Endothelial cell of umbilical vein (primary cell): ENCODE measurements around the gene DIP2B. TPM values are rescaled to one million over a fixed set of nuclear protein-coding genes. Genes with fewer than 3 reads are reported as not detected.

Experiments
- BruUV-seq: library from RNA; stranded (reverse); fragments of 400-500 nt; replicated peaks from 2 replicates; lab custom pipeline; 2021; lab: Mats Ljungman, UMichigan
- CTCF ChIA-PET: fragments of 300-600, 350-600 bp; sonication (Branson Sonifier 250); formaldehyde crosslinking; loops from one replicate; lab custom pipeline; 2021; ENCODE audit warnings: antibody characterized with exemption, inconsistent platforms; lab: Charles Lee
- POLR2A ChIA-PET: fragments of 300-600, 350-600 bp; sonication (Branson Sonifier 250); formaldehyde crosslinking; loops from one replicate; lab custom pipeline; 2021; ENCODE audit warnings: antibody characterized with exemption, inconsistent platforms; lab: Charles Lee
- DNase-seq: peaks from one replicate; pipeline ENCODE4 v3.0.0-alpha.2; 2011; ENCODE audit warnings: low read depth, low spot score
- FAIRE-seq: peaks from 2 replicates; lab custom pipeline; 2011; peaks lifted over from hg19 to GRCh38; lab: Jason Lieb, UNC
- H2AFZ ChIP-seq: 2 replicates; pipeline ENCODE4 v1.6.0; 2012; ENCODE audit warnings: low read depth, low read length, control low read depth, inconsistent platforms
- H3K27ac ChIP-seq: 2 replicates; pipeline ENCODE4 v1.5.1; 2011; ENCODE audit warnings: low read depth, mild to moderate bottlenecking, control low read depth, low read length, moderate library complexity; ENCODE audit not compliant: insufficient read depth
- H3K27me3 ChIP-seq, 2 experiments: 2 replicates each; pipeline versions ENCODE4 v1.6.0 to v1.6.1; 2011; ENCODE audit warnings: low read length in 2 of 2, mixed read lengths in 1 of 2; ENCODE audit not compliant: control insufficient read depth in 2 of 2, insufficient read depth in 2 of 2
- H3K36me3 ChIP-seq, 2 experiments: 2 replicates in 1 of 2; 3 replicates in 1 of 2; pipeline ENCODE4 v1.5.1; 2011; ENCODE audit warnings: low read length in 2 of 2, mild to moderate bottlenecking in 1 of 2, moderate library complexity in 1 of 2; ENCODE audit not compliant: control insufficient read depth in 2 of 2, insufficient read depth in 2 of 2; ENCODE audit errors: extremely low read depth in 1 of 2
- H3K4me1 ChIP-seq: 3 replicates; pipeline ENCODE4 v1.5.1; 2011; ENCODE audit warnings: mild to moderate bottlenecking, low read length; ENCODE audit not compliant: control insufficient read depth, insufficient read depth; ENCODE audit errors: extremely low read depth
- H3K4me2 ChIP-seq: 2 replicates; pipeline ENCODE4 v1.6.1; 2011; ENCODE audit warnings: low read length, control low read depth, mixed read lengths; ENCODE audit not compliant: insufficient read depth
- H3K4me3 ChIP-seq, 3 experiments: fragments of 200-600 bp in 1 of 3; sonication (generic), shearing (Covaris generic) in 1 of 3; replicated peaks in 1 of 3; 2 replicates each; pipeline ENCODE4 v1.5.1; 2011 to 2016; ENCODE audit warnings: control low read depth in 3 of 3, low read length in 3 of 3, mild to moderate bottlenecking in 2 of 3, inconsistent platforms in 1 of 3, low read depth in 1 of 3, moderate library complexity in 1 of 3; ENCODE audit not compliant: insufficient read depth in 1 of 3
- H3K79me2 ChIP-seq: 2 replicates; pipeline ENCODE4 v1.6.0; 2012; ENCODE audit warnings: low read length, inconsistent platforms; ENCODE audit not compliant: control insufficient read depth, insufficient read depth
- H3K9ac ChIP-seq: replicated peaks from 2 replicates; pipeline ENCODE3; 2011; ENCODE audit warnings: low read length, control low read depth; ENCODE audit not compliant: insufficient read depth; ENCODE audit errors: extremely low read depth
- H3K9me1 ChIP-seq: replicated peaks from 3 replicates; pipeline ENCODE4 v1.6.0; 2011; ENCODE audit warnings: mild to moderate bottlenecking, low read length; ENCODE audit not compliant: control insufficient read depth, insufficient read depth; ENCODE audit errors: extremely low read depth
- H3K9me3 ChIP-seq: replicated peaks from 2 replicates; pipeline ENCODE4 v1.5.1; 2012; ENCODE audit warnings: low read length, inconsistent platforms; ENCODE audit not compliant: control insufficient read depth, insufficient read depth
- H4K20me1 ChIP-seq: replicated peaks from 2 replicates; pipeline ENCODE3; 2011; ENCODE audit warnings: mild to moderate bottlenecking, low read length; ENCODE audit not compliant: control insufficient read depth, insufficient read depth; ENCODE audit errors: extremely low read depth
- CTCF ChIP-seq, 2 donors: IDR thresholded peaks; 1 replicate in 1 of 2; 2 replicates in 1 of 2; pipeline ENCODE4 v1.5.1; 2011; ENCODE audit warnings: low read length in 2 of 2, mild to moderate bottlenecking in 2 of 2, moderate library complexity in 2 of 2, control low read depth in 1 of 2, inconsistent platforms in 1 of 2, low read depth in 1 of 2; ENCODE audit not compliant: insufficient read depth in 1 of 2; ENCODE audit errors: extremely low read depth in 1 of 2
- EZH2 ChIP-seq: IDR thresholded peaks from 2 replicates; pipeline ENCODE4 v1.6.1; 2012; ENCODE audit warnings: borderline replicate concordance, low read depth, mild to moderate bottlenecking, moderate library complexity, low read length, inconsistent platforms; ENCODE audit not compliant: severe bottlenecking
- FOS ChIP-seq: IDR thresholded peaks from 2 replicates; pipeline ENCODE4 v1.6.1; 2011; ENCODE audit warnings: mild to moderate bottlenecking, low read length, moderate library complexity, borderline replicate concordance; ENCODE audit not compliant: insufficient read depth
- GATA2 ChIP-seq: IDR thresholded peaks from 2 replicates; pipeline ENCODE4 v1.7.0; 2011; ENCODE audit warnings: low read depth, mild to moderate bottlenecking, moderate library complexity, mixed read lengths, low read length; ENCODE audit not compliant: insufficient read length, insufficient read depth
- JUN ChIP-seq: IDR thresholded peaks from 2 replicates; pipeline ENCODE4 v1.6.1; 2011; ENCODE audit warnings: borderline replicate concordance, low read depth; ENCODE audit not compliant: insufficient read length, insufficient read depth
- MAX ChIP-seq: IDR thresholded peaks from 2 replicates; pipeline ENCODE4 v1.6.1; 2011; ENCODE audit not compliant: insufficient read depth, insufficient read length
- MYC ChIP-seq: IDR thresholded peaks from one replicate; pipeline ENCODE4 v1.6.1; 2011; ENCODE audit warnings: mild to moderate bottlenecking, low read depth, low read length
- POLR2A ChIP-seq: IDR thresholded peaks from 2 replicates; pipeline ENCODE4 v1.6.1; 2012; ENCODE audit warnings: low read depth, mild to moderate bottlenecking, control low read depth, low read length
- POLR2AphosphoS5 ChIP-seq: IDR thresholded peaks from 2 replicates; pipeline ENCODE4 v1.6.1; 2012; ENCODE audit warnings: low read depth, mild to moderate bottlenecking, control low read depth, low read length, moderate library complexity; ENCODE audit not compliant: insufficient read depth
- dilution Hi-C: fragments of 300-500 bp; cut with MboI; formaldehyde crosslinking; loops from one replicate; pipeline ENCODE4 v1.15.0; 2019; ENCODE audit warnings: low sequenced_read_pairs; ENCODE audit not compliant: extremely low pct_ligation_motif_present
- intact Hi-C: fragments of 100-400 bp; cut with micrococcal nuclease; formaldehyde crosslinking; loops from one replicate; pipeline ENCODE4 v1.10.0; 2022
- polyA plus RNA-seq, 4 experiments: library from polyadenylated mRNA; depleted of rRNA in 3 of 4; stranded (reverse) in 3 of 4; unstranded in 1 of 4; fragments of >200 nt; gene quantifications; 2 replicates each; pipeline versions ENCODE4 v1.2.1 to v1.2.3, GENCODE V29; 2011 to 2012; ENCODE audit warnings: missing spikeins in 1 of 4
- total RNA-seq: library from RNA; stranded (reverse); gene quantifications from 2 replicates; pipeline ENCODE4 v1.2.3, GENCODE V29; 2021

Gene DIP2B
- total and polyA plus RNA-seq, 2 donors (not counting 3 experiments of a cell fraction or from before 2014, with no cell fraction given): 14.5 to 28.0 TPM

GRCh38 chr12:50554651-50555050 is 49.9 kb downstream of the DIP2B start:
- no peaks in the 10 kb centered on the region for H3K9me1 ChIP-seq
- no peak overlapping the region for H3K4me2 ChIP-seq
- H3K9ac ChIP-seq: no peak overlapping the region
- TF ChIP-seq POLR2AphosphoS5: no peak
- no peak for TF ChIP-seq POLR2A
- no peaks in the 10 kb centered on the region for H4K20me1 ChIP-seq
- H3K4me1 ChIP-seq: peaks cover 10% of the 10 kb centered on the region
- intact Hi-C loops (no loop called here), dilution Hi-C loops (no loop called here)
- H3K4me3 ChIP-seq: no peak overlapping the region
- no peak for FAIRE-seq
- no peaks in the 10 kb centered on the region for H3K9me3 ChIP-seq
- no peaks in the 10 kb centered on the region for H3K36me3 ChIP-seq
- no peaks in the 10 kb centered on the region for H3K27me3 ChIP-seq
- DNase-seq: no peak
- ChIA-PET POLR2A (no interaction called here), CTCF (interaction anchor here (1.0 kb wide), 1 partner anchor 17 kb away, joined by 4 read pairs; no protein-coding TSS in a partner anchor)
- no TSS peak for BruUV-seq
- H2AFZ ChIP-seq: no peak overlapping the region
- H3K79me2 ChIP-seq: peaks cover 15% of the 10 kb centered on the region
- no peak overlapping the region for H3K27ac ChIP-seq

- peaks cover 15% of the 10 kb centered on the region for H3K79me2 ChIP-seq
Measured at GRCh38 chr12:50555471-50555885, 50.7 kb downstream of the DIP2B start.

More at GRCh38 chr12:50555471-50555885, 50.7 kb downstream of the DIP2B start:
- Histone ChIP-seq H3K36me3 (no peaks in the 10 kb centered on the region), H3K4me2 (no peak overlapping the region), H3K27me3 (no peaks in the 10 kb centered on the region), H3K9me1 (no peaks in the 10 kb centered on the region), H3K4me3 (no peak overlapping the region), H3K4me1 (peaks cover 4% of the 10 kb centered on the region), H3K9me3 (no peaks in the 10 kb centered on the region), H4K20me1 (no peaks in the 10 kb centered on the region), H3K9ac (no peak overlapping the region), H2AFZ (no peak overlapping the region), H3K27ac (no peak overlapping the region)
- FAIRE-seq (no peak), DNase-seq (no peak)
- intact Hi-C loops: no loop called here
- ChIA-PET POLR2A (no interaction called here), CTCF (no interaction called here)
- no TSS peak for BruUV-seq
- TF ChIP-seq GATA2 (no peak), EZH2 (no peak), POLR2A (no peak), POLR2AphosphoS5 (no peak), MAX (no peak), FOS (no peak), CTCF (IDR thresholded peaks at IDR 0.05; ENCODE audit: extremely low read depth in 1 of 2, insufficient read depth in 1 of 2, low read depth in 1 of 2, low read length in 2 of 2) (no peak), JUN (no peak), MYC (no peak)
- dilution Hi-C loops: no loop called here
